A204.1 (cell line): Measurements from ENCODE around the gene ARHGEF38.
"Not testable (repeated sequence)": the region's sequence is repeated elsewhere in the genome, so short reads cannot be mapped to it uniquely, and the experiment has no call there.

Source experiments
- FAIRE-seq: peaks from 2 replicates; lab custom pipeline; 2012; peaks lifted over from hg19 to GRCh38; lab: Jason Lieb, UNC

The ARHGEF38 gene

DNA sequence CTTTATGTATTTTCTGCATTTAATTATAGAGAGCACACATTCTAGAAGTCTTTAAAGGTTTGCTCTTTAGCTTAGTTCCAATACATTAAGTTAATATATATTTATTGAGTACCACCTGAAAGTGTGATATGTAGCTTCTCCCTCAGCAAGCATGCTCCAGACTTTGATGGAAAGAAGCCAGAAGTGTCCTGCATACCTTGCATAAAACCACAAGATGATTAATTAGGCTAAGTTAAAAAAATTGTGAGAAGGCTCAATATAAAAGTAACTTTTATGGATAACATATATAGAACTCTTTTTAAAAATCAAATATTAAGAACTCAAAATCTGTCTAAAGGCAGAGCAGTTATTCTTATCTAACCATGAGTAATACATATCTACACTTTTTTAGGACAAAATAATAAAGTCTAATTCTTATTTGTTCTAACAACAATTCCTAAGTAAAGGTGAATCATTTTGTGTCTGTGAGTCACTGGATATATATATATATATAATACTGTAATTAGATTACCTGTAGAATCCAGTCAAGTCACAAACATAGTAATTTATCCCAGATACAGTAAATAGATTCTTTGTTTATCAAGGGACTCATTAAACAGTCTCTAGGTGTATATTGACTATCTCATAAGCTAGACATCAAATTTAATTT, 104.8 kb downstream of the ARHGEF38 start:
- FAIRE-seq, result no peak

GRCh38 chr4:105659190-105659589, 106.8 kb downstream of the ARHGEF38 start:
- no peak for FAIRE-seq

DNA sequence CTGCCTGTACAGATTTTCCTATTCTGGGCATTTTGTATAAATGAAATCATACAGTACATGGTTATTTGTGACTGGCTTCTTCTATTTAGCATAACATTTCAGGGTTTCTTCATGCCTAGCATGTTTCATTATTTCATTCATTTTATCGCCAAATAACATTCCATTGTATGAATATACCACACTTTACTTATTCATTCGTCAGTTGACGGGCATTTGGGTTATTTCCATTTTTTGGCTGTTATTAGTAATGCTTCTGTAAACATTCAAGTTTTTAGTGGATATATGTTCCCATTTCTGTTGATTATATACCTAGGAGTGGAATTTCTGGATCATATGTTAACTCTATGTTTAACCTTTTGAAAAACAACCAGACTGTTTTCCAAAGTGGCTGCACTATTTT, 108.6 kb downstream of the ARHGEF38 start:
- no peak for FAIRE-seq

- no peak for FAIRE-seq
Measured at GRCh38 chr4:105662935-105663675, 110.7 kb downstream of the ARHGEF38 start.

- no peak for FAIRE-seq
Measured at GRCh38 chr4:105666693-105667092, 114.3 kb downstream of the ARHGEF38 start.

GRCh38 chr4:105670684-105671083, 118.3 kb downstream of the ARHGEF38 start:
- FAIRE-seq, result no peak

DNA sequence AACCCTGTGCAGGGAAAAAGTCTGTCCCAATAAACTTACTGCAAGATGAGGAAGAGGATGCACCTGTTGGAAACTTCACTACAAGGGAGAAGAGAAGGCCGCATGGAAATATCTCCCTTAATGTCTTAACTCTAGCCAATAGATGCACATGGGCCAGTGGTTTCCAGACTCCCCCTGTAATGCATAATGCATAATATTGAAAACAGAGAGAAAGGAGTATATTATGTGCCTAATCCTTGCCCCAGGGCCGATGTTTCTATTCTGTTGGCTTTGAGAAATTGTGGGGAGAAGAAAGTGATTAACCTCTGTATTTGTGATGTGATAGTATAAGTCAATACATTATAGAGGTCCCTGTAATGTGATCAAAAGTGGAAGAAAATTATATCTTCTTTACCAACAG, 118.9 kb downstream of the ARHGEF38 start:
- no peak for FAIRE-seq

- no peak for FAIRE-seq
Measured at GRCh38 chr4:105674011-105674410, 121.6 kb downstream of the ARHGEF38 start.

- FAIRE-seq, result no peak
Measured at GRCh38 chr4:105677709-105678108, 125.3 kb downstream of the ARHGEF38 start.

DNA sequence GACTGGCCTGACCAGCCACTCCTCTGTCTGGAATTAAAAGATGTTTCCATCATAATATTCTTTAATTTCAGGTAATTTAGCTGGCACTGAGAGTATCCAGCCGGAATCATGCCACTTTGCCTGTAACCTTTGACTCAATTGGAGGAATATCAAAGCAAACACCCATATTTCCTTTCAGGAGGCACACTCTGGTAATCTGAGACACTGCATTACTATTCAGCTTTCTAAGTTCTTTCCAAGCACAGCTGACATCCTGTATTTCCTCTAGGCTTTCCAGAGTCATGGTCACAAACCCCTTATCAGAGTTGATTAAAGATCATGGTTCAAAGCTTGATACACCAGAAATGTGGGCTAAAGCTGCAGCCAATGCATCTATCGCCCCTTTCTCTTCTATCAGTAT, 126.8 kb downstream of the ARHGEF38 start:
- no peak for FAIRE-seq

GRCh38 chr4:105683038-105683437, 130.6 kb downstream of the ARHGEF38 start:
- FAIRE-seq, result no peak

DNA sequence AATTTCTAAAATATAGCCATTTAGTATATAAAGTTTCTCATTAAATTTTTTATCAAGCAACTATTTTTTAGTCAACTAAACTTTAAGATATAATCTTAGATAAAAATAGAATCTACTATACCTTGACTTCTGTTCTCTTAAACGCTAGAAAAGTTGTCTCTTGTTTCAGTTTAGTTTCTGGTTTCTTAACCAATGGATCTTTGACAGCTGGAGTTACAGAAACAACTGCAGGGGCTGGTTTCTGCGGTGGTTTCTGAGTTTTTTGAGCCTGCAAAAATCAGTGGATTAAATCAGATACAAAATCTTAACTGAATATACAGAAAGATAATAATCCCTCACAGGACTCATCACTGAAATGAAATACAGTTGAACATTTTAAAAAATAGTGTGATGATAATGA, 134.2 kb downstream of the ARHGEF38 start:
- peak; percentile 35 for FAIRE-seq

DNA sequence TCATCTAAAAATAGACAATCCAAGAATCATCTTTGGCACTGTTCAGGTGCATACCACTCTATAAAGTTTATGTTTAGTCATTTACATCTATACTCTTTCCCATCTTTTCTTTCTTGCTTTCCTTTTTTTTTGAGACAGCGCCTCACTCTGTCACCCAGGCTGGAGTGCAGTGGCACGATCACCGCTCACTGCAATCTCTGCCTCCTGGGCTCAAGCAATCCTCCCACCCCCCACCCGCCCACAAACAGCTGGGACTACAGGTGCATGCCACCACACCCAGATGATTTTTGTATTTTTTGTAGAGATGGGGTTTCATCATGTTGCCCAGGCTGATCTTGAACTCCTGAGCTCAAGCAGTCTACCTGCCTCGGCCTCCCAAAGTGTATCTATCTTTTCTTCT, 142.4 kb downstream of the ARHGEF38 start:
- not testable (repeated sequence) for FAIRE-seq

DNA sequence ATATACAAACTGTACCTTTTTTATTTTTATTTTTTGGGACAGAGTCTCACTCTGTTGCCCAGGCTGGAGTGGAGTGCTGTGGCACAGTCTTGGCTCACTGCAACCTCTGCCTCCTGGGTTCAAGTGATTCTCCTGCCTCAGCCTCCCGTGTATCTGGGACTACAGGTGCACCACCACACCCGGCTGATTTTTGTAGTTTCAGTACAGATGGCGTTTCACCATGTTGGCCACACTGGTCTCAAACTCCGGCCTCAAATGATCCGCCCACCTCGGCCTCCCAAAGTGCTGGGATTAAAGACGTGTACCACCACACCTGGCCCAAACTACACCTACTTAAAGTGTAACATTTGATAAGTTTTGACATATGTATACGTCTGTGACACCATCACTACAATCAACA, 143.4 kb downstream of the ARHGEF38 start:
- not testable (repeated sequence) for FAIRE-seq

DNA sequence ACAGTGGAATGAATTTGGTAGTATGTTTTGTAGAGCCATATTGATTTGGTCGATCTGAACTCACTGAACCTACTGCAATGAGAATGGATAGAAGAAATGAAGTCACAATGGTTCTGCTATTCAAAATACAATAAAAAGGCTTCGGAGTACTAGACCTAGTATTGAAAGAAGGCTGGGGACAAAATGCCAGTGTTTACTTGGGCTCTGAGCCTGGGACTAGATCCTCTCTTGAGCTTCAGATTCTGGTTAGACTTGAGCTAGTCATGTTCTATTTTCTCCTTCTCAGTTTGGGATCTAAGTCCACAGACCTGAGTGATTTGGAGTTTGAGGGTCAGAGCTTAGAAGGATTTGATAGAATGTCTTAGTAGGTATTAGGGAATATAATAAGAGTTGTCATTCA, 146.2 kb downstream of the ARHGEF38 start:
- FAIRE-seq, result no peak

DNA sequence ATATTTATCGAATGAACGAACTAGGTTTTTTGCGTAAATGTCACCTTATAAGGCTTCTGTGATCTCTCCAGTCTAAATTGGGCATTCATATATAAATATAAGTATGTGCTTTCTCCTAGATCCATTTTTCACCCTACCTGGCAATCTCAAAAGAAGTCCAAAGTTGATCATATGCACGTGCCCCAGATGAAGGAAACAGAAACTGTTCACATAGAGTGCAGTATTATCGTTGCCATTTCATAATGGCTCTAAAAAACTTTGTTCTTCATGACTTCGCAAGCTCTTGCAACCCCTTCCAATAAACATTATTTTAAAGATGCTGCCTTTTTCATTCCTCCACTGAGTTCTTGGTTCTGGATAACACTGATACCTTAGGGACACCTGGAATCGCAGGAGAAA, 155.4 kb downstream of the ARHGEF38 start:
- FAIRE-seq, result no peak

GRCh38 chr4:105708181-105709080, 156.0 kb downstream of the ARHGEF38 start, which contains the start of the genes GSTCD and INTS12:
Gene GSTCD, plus strand, starts transcription at chr4:105708784. Its CDS starts 8,830 bp downstream, at chr4:105717614.
Gene INTS12, minus strand, starts transcription at chr4:105708689. Its CDS starts 8,684 bp downstream, at chr4:105700005.
- FAIRE-seq, result no peak

DNA sequence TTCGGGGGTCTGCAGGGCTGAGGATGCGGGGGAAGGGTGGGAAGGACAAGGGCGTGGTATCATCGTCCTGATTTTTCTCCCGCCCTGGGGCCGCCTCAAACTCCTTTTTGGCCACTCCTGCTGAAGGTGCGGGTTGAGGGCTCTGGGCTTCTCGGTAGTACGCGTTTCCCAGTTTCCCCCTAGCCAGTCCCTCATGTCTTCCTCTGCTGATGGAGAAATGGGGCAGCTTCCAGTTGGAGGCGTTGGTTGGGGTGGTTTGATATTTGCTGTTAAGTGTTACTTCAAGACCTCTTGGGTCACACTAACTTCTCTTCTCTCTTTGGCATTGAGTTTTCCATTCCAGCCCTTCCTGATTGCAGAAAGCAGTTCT, 156.6 kb downstream of the ARHGEF38 start:
- no peak for FAIRE-seq

GRCh38 chr4:105710012-105710600, 157.7 kb downstream of the ARHGEF38 start:
- no peak for FAIRE-seq

- no peak for FAIRE-seq
Measured at GRCh38 chr4:105710678-105711077, 158.3 kb downstream of the ARHGEF38 start.

DNA sequence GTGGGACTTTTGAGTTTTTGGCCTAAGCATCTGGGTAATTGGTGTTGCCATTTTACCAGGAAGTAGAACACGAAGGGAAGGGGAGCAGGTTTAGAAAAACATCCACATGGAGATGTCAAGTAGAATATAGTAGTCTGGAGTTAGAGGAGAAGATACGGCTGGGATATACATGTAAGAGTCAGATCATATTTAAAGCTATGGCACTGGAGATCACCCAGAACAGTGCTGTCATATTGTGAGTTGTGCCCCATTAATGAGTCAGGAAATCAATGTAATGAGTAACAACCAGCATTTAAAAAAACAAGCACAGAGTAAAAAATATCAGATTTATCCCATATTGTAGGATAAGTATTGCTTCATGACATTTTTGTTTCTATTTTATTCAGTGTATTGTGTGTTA, 160.3 kb downstream of the ARHGEF38 start:
- FAIRE-seq, result no peak

DNA sequence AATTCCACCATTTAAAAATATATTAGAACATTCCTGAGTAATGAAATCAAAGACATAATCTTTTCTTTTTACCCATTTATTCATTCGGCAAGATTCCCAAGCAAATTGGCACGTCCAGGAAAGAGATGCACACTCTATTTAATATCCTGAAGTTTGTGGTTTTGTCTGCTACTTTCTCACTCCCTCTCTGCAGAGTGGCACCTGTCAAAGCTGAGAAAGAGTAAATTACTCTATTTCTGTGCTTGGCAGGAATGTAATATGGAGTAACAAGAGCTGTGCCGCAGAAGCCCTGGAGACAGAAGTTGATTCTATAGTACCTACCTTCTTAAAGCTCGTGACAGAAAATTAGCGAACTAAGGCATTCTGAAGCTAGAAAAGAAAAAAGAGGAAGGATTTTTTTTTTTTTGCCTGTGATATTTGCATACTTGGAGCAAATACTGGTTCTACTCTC, 161.7 kb downstream of the ARHGEF38 start:
- FAIRE-seq, result no peak
